ENCODE data around the gene ZC3H18. TPM values are rescaled to one million over a fixed set of nuclear protein-coding genes. Genes with fewer than 3 reads are reported as not detected.

The ZC3H18 gene
- total and polyA plus RNA-seq, 9 donors, result 16.0 to 40.4 (median 30.7) TPM

DNA sequence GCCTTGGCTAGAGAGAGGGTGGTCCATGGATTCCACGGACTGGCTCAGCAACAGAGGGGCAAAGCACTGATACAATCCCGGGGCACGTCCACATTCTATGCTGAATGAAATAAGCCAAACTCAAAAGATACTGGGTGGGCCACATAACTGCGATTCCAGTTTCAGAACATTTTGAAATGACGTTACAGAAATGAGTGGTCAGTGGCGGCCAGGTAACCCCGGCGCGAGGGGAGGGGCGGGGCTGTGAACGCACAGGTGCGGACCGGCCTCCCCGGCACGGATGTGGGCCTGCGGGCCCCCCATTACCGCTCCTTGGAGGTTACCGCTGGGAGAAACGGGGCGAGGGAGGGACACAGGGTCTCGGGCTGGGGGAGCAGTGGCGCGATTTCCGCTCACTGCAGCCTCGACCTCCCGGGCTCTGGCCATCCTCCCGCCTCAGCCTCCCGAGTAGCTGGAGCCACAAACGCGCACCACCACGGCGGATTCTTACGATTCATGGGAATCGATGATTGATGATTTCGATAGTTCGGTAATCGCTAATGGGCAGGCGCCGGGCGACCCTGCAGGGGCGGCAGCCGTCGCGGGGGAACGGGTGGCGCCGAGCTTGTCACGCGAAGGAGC is 92.1 kb downstream of the ZC3H18 start:
- TF ChIP-seq, protein P1, sequence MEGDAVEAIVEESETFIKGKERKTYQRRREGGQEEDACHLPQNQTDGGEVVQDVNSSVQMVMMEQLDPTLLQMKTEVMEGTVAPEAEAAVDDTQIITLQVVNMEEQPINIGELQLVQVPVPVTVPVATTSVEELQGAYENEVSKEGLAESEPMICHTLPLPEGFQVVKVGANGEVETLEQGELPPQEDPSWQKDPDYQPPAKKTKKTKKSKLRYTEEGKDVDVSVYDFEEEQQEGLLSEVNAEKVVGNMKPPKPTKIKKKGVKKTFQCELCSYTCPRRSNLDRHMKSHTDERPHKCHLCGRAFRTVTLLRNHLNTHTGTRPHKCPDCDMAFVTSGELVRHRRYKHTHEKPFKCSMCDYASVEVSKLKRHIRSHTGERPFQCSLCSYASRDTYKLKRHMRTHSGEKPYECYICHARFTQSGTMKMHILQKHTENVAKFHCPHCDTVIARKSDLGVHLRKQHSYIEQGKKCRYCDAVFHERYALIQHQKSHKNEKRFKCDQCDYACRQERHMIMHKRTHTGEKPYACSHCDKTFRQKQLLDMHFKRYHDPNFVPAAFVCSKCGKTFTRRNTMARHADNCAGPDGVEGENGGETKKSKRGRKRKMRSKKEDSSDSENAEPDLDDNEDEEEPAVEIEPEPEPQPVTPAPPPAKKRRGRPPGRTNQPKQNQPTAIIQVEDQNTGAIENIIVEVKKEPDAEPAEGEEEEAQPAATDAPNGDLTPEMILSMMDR (IDR thresholded peaks at IDR 0.05), result no peak
- no peak for TF ChIP-seq EP300 (IDR thresholded peaks at IDR 0.05)
- TF ChIP-seq POLR2A (IDR thresholded peaks at IDR 0.05), result no peak
- WGBS, 3 donors, result 0 to 1% (median 1%) methylated on average over 21 to 49 of the region's 49 CpGs
- Histone ChIP-seq H3K9me3 (no peaks in the 10 kb centered on the region), H3K4me1 (ENCODE audit: insufficient read depth) (peaks cover 3% of the 10 kb centered on the region), H3K27ac (peak overlapping the region in 1 of 2 donors; percentile 31), H3K36me3 (no peaks in the 10 kb centered on the region), H3K27me3 (no peaks in the 10 kb centered on the region), H3K4me3 (peak overlapping the region; percentile 70)
- intact Hi-C loops (cut with DNase I), result no loop called here
- DNase-seq, result peak in 1 of 5 donors; percentile 51

DNA sequence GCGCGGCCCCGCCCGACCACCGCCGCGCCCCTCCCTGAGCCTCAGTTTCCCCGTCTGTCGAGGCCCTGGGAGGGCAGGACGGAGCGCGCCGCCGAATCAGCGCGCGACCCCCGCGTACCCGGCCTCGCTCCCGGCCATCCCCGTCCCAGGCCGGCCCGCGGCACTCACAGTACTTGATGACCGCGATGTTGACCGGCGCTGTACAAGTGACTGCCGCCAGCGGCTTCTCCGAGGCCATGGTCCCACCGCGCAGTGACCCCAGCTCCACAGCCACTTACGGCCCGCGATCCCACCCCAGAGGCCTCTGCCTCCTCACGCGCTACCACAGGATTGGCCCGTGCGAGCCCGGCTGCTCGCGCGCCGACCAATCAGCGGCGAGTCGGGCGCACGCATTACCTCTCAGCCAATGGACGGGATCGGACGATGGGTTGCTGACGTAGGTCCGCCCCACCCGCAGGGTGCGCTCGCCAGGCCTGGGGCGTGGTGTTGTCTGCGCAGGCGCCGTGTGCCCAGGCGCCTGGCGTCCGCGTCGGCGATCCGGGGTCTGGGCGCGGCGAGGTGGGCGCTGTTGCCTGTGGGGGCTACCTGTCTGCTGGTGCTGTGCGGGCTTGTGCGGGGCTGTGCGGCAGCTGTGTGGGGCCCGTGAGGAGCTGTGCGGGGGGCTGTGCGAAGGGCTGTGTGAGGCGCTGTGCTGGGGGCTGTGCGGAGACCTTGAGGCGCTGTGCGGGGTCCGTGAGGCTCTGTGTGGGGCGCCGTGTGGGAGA is 92.8 kb downstream of the ZC3H18 start, which contains the start of gene MVD:
Gene MVD, minus strand, starts transcription at position 249 of the 764 bp plus-strand sequence. Its CDS starts 11 bp downstream, at position 238.
- no peak for TF ChIP-seq EP300 (IDR thresholded peaks at IDR 0.05)
- TF ChIP-seq, protein P1 (IDR thresholded peaks at IDR 0.05), result peak in 1 of 3 donors; percentile 31
- peak; percentile 63 for TF ChIP-seq POLR2A (IDR thresholded peaks at IDR 0.05)
- H3K4me3 ChIP-seq, result peak within 1 kb of the TSS; percentile 70
- DNase-seq, result peak; percentile 96 to 97 (median 96)
- H3K36me3 ChIP-seq, result no peaks in the 10 kb centered on the region
- intact Hi-C loops (cut with DNase I), result no loop called here
- no peaks in the 10 kb centered on the region for H3K27me3 ChIP-seq
- WGBS, 3 donors, result 0 to 1% (median 0%) methylated on average over 60 to 88 of the region's 88 CpGs
- peaks cover 3% of the 10 kb centered on the region for H3K4me1 ChIP-seq (ENCODE audit: insufficient read depth)
- H3K9me3 ChIP-seq, result no peaks in the 10 kb centered on the region
- peak within 1 kb of the TSS in 1 of 2 donors; percentile 35 for H3K27ac ChIP-seq

DNA sequence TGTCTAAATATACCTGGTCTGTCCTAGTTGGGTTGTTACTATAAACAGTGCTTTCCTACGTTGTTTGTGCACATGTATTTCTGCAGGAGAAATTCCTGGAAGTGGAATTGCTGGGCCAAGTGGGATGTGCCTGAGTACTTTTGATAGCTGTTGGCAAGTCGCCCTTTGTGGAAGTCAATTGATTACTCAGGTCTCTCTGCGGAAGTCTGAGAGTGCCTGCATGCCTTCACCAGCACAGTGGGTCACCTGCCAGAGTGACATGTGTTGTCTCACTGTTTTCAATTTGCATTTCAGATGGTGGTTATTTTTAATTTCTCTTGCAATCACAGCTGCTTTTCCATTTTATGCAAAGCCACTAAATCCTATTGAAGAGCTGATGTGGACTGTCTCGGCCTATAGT is 94.9 kb downstream of the ZC3H18 start:
- H3K27me3 ChIP-seq, result no peaks in the 10 kb centered on the region
- no peaks in the 10 kb centered on the region for H3K9me3 ChIP-seq
- no peak overlapping the region for H3K27ac ChIP-seq
- H3K36me3 ChIP-seq, result no peaks in the 10 kb centered on the region
- TF ChIP-seq POLR2A (IDR thresholded peaks at IDR 0.05) (no peak), EP300 (IDR thresholded peaks at IDR 0.05) (no peak)
- TF ChIP-seq, protein P1 (IDR thresholded peaks at IDR 0.05), result no peak
- DNase-seq, result no peak
- H3K4me3 ChIP-seq, result no peak overlapping the region
- H3K4me1 ChIP-seq (ENCODE audit: insufficient read depth), result peaks cover 3% of the 10 kb centered on the region
- intact Hi-C loops (cut with DNase I), result no loop called here
- 62 to 63% (median 62%) methylated on average over 4 of the region's 4 CpGs for WGBS, 3 donors

DNA sequence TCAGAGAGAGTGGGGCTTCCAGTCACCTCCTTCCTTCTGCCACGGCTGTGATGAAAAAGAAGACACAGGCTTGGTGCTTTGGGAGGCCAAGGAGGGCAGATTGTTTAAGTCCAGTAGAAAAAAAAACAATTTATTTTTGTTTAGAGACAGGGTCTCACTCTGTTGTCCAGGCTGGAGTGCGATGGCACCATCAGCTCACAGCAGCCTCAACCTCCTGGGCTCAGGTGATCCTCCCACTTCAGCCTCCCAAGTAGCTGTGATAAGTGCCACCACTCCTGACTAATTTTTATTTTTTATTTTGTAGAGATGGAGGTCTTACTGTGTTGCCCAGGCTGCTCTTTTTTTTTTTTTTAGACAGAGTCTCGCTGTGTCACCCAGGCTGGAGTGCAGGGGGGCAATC is 95.4 kb downstream of the ZC3H18 start:
- Histone ChIP-seq H3K27ac (no peak overlapping the region), H3K4me1 (ENCODE audit: insufficient read depth) (peaks cover 3% of the 10 kb centered on the region), H3K27me3 (no peaks in the 10 kb centered on the region), H3K36me3 (no peaks in the 10 kb centered on the region), H3K4me3 (no peak overlapping the region), H3K9me3 (no peaks in the 10 kb centered on the region)
- intact Hi-C loops (cut with DNase I), result no loop called here
- WGBS, 3 donors, result 94 to 98% (median 96%) methylated on average over 3 of the region's 3 CpGs
- no peak for DNase-seq
- no peak for TF ChIP-seq POLR2A (IDR thresholded peaks at IDR 0.05)
- TF ChIP-seq EP300 (IDR thresholded peaks at IDR 0.05), result no peak
- TF ChIP-seq, protein P1 (IDR thresholded peaks at IDR 0.05), result no peak

All from ovary (tissue), 9 donors.